Colonic mucosa (tissue), 4 donors: ENCODE data around the gene IL20. TPM values are rescaled to one million over a fixed set of nuclear protein-coding genes. Genes with fewer than 3 reads are reported as not detected.

Experiments used
- DNase-seq: peaks from one replicate; pipeline ENCODE4 v3.0.0-alpha.2; 2020
- H3K27ac ChIP-seq: fragments of 200-600 bp; one replicate; pipeline ENCODE4 v1.8.0; 2021
- H3K27me3 ChIP-seq: fragments of 200-600 bp; one replicate; pipeline ENCODE4 v1.8.0; 2021
- H3K36me3 ChIP-seq: fragments of 200-600 bp; one replicate; pipeline ENCODE4 v1.8.0; 2021
- H3K4me1 ChIP-seq: fragments of 200-600 bp; one replicate; pipeline ENCODE4 v1.8.0; 2021; ENCODE audit warnings: mild to moderate bottlenecking
- H3K4me3 ChIP-seq: fragments of 200-600 bp; one replicate; pipeline ENCODE4 v1.8.0; 2021
- H3K9ac ChIP-seq, 2 donors: one replicate each; pipeline ENCODE4 v1.7.0; 2013; ENCODE audit warnings: control low read depth in 2 of 2, low read depth in 2 of 2, low read length in 2 of 2
- H3K9me3 ChIP-seq: fragments of 200-600 bp; one replicate; pipeline ENCODE4 v1.8.0; 2021
- intact Hi-C: fragments of 100-400 bp; cut with DNase I; formaldehyde crosslinking; loops from one replicate; pipeline ENCODE4 v1.14.1; 2022
- total RNA-seq, 2 donors: library from RNA; stranded (reverse); fragmentation: NEBNext Ultra II Directional in 1 of 2; extraction: Animal tissue kit (Norgen Biotek cat#: 25700) in 1 of 2; gene quantifications; one replicate each; pipeline ENCODE4 v1.2.1, GENCODE V29; 2021
- TF ChIP-seq, protein P1 (sequence below): fragments of 200-600 bp; IDR thresholded peaks from one replicate; pipeline ENCODE4 v1.8.0; 2022; ENCODE audit warnings: antibody characterized with exemption, mild to moderate bottlenecking
- donor health status: healthy.
- donor health status: DM: no; HTN: no; CAD: no.
- donor health status: DM: no; HTN: no; CAD: no.

Gene IL20
- total RNA-seq, 2 donors from 2014 or later = not detected

GRCh38 chr1:206829875-206830274, 35.5 kb upstream of the IL20 start:
- Histone ChIP-seq H3K4me1 (peaks cover 3% of the 10 kb centered on the region), H3K27me3 (no peaks in the 10 kb centered on the region), H3K9ac (no peak overlapping the region), H3K27ac (no peak overlapping the region), H3K4me3 (no peak overlapping the region), H3K9me3 (no peaks in the 10 kb centered on the region), H3K36me3 (no peaks in the 10 kb centered on the region)
- TF ChIP-seq, protein P1, sequence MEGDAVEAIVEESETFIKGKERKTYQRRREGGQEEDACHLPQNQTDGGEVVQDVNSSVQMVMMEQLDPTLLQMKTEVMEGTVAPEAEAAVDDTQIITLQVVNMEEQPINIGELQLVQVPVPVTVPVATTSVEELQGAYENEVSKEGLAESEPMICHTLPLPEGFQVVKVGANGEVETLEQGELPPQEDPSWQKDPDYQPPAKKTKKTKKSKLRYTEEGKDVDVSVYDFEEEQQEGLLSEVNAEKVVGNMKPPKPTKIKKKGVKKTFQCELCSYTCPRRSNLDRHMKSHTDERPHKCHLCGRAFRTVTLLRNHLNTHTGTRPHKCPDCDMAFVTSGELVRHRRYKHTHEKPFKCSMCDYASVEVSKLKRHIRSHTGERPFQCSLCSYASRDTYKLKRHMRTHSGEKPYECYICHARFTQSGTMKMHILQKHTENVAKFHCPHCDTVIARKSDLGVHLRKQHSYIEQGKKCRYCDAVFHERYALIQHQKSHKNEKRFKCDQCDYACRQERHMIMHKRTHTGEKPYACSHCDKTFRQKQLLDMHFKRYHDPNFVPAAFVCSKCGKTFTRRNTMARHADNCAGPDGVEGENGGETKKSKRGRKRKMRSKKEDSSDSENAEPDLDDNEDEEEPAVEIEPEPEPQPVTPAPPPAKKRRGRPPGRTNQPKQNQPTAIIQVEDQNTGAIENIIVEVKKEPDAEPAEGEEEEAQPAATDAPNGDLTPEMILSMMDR = no peak
- peak; percentile 28 for DNase-seq
- intact Hi-C loops = no loop called here

- intact Hi-C loops = no loop called here
- TF ChIP-seq, protein P1 = no peak
- no peaks in the 10 kb centered on the region for H3K27me3 ChIP-seq
- H3K4me1 ChIP-seq = peaks cover 3% of the 10 kb centered on the region
- no peak overlapping the region for H3K27ac ChIP-seq
- no peak overlapping the region for H3K9ac ChIP-seq
- no peak overlapping the region for H3K4me3 ChIP-seq
- H3K9me3 ChIP-seq = no peaks in the 10 kb centered on the region
- H3K36me3 ChIP-seq = no peaks in the 10 kb centered on the region
- DNase-seq = no peak
Measured at GRCh38 chr1:206831650-206832049, 33.8 kb upstream of the IL20 start.

GRCh38 chr1:206832352-206832880, 33.0 kb upstream of the IL20 start:
- no peak overlapping the region for H3K9ac ChIP-seq
- no peak overlapping the region for H3K27ac ChIP-seq
- H3K4me1 ChIP-seq = peaks cover 3% of the 10 kb centered on the region
- intact Hi-C loops = no loop called here
- no peak for DNase-seq
- TF ChIP-seq, protein P1 = no peak
- no peaks in the 10 kb centered on the region for H3K27me3 ChIP-seq
- H3K36me3 ChIP-seq = no peaks in the 10 kb centered on the region
- no peaks in the 10 kb centered on the region for H3K9me3 ChIP-seq
- no peak overlapping the region for H3K4me3 ChIP-seq

DNA sequence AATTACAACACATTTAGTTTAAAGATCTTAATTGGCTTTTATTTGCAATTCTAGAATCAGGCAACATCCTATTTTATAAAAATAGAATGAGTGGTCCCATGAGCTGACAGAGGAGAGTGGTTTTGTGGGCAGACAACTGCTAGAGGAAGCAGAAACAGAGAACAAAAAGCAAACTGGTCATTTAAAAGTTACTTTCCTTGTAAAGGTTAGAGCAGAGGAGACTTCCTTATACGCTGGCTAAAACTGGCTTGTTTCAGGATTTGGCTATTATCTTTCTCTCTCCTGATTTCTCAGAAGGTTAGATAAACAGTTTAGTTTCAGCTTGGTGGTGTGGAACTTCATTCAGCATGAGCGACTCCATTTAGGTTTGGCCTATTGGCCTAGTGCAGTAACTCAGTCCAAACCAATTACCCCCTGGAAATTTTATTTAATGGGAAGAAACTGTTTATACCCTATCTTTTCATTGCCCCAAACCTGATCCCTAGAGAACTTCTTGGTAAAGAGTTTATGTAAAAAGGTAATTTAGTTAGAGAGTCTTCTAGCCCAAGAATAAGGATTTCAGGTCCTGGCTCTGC, 32.2 kb upstream of the IL20 start:
- H3K36me3 ChIP-seq = no peaks in the 10 kb centered on the region
- TF ChIP-seq, protein P1 = no peak
- intact Hi-C loops = no loop called here
- H3K9ac ChIP-seq = no peak overlapping the region
- no peak overlapping the region for H3K4me3 ChIP-seq
- no peaks in the 10 kb centered on the region for H3K9me3 ChIP-seq
- peak overlapping the region; percentile 33 for H3K27ac ChIP-seq
- peaks cover 3% of the 10 kb centered on the region for H3K4me1 ChIP-seq
- DNase-seq = no peak
- no peaks in the 10 kb centered on the region for H3K27me3 ChIP-seq

DNA sequence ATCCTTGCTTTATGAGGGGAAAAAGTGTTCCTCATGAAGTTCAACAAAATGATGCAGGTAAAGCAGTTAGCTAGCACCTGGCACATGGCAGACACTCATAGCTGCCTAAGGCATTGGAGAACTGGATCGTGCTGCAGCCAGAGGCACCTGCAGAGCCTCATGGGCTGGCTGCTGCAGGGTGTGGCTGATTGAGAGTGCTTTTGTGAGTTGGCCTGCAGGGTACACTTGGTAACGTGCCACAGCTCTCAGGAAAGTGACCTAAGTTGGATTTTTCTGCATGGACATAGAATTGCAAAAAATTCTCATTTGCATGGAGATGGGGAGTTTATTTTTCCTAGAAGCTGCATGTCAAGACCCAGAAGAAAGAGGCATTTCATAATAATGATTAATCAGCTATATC, 31.6 kb upstream of the IL20 start:
- peak; percentile 57 for DNase-seq
- H3K27ac ChIP-seq = peak overlapping the region; percentile 33
- H3K9ac ChIP-seq = no peak overlapping the region
- intact Hi-C loops = no loop called here
- H3K9me3 ChIP-seq = no peaks in the 10 kb centered on the region
- no peak overlapping the region for H3K4me3 ChIP-seq
- no peaks in the 10 kb centered on the region for H3K27me3 ChIP-seq
- H3K36me3 ChIP-seq = no peaks in the 10 kb centered on the region
- TF ChIP-seq, protein P1 = no peak
- peaks cover 3% of the 10 kb centered on the region for H3K4me1 ChIP-seq
